Hepatocyte (in vitro differentiated cells): ENCODE results near the gene SLC1A2.

Experiments
- CTCF ChIP-seq: fragments of 200-600 bp; sonication (generic); IDR thresholded peaks from 2 replicates; pipeline ENCODE4 v1.5.1; 2016; ENCODE audit warnings: antibody characterized with exemption, mild to moderate bottlenecking; ENCODE audit not compliant: poor library complexity
- EZH2phosphoT487 ChIP-seq: fragments of 200-600 bp; sonication (generic); IDR thresholded peaks from one replicate; pipeline ENCODE4 v1.6.1; 2018; ENCODE audit warnings: antibody characterized with exemption, mild to moderate bottlenecking, low read depth, moderate library complexity; ENCODE audit not compliant: unreplicated experiment, severe bottlenecking

GRCh38 chr11:35206616-35207015 is 212.7 kb downstream of the SLC1A2 start:
- TF ChIP-seq CTCF (no peak), EZH2phosphoT487 (no peak)
